Skeletal muscle cell (primary cell): ENCODE data around the gene USP48.
"Not testable (repeated sequence)": the region's sequence is repeated elsewhere in the genome, so short reads cannot be mapped to it uniquely, and the experiment has no call there.

Source experiments
- DNase-seq: peaks from one replicate; pipeline ENCODE4 v3.0.0-alpha.2; 2010; ENCODE audit warnings: low read depth
- H3K4me3 ChIP-seq: 2 replicates; pipeline ENCODE4 v1.5.1; 2011; ENCODE audit warnings: low read depth, mild to moderate bottlenecking, control low read depth, low read length, moderate library complexity

The USP48 gene

DNA sequence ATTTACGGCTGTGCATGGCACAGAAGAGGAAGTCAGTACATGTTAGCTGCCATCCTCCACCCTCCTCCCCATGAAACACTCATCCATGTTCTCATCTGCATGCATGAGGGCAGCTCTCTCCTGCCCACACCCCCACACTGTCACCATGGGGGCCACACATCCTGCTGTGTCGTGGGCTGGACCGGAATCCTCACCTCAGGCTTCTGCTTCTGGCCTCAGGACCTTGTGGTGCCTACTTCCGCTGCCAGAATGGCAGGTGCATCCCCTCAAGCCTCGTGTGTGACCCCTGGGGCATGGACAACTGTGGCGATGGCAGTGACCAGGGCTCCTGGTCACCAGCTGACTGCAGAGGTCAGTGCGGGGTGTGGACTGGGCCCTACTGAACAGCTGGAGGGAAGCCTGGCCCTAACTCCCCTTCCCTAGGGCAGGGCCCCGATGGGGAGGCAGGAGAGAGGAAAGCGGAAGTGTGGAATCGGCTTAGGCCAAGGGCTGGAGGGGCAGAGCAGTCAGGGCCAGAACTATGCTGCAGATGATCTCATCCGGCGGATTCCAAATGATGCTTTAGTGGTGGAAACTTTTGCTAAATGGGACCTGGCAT, 32.9 kb upstream of the USP48 start:
- no peak for DNase-seq
- H3K4me3 ChIP-seq: no peak overlapping the region

DNA sequence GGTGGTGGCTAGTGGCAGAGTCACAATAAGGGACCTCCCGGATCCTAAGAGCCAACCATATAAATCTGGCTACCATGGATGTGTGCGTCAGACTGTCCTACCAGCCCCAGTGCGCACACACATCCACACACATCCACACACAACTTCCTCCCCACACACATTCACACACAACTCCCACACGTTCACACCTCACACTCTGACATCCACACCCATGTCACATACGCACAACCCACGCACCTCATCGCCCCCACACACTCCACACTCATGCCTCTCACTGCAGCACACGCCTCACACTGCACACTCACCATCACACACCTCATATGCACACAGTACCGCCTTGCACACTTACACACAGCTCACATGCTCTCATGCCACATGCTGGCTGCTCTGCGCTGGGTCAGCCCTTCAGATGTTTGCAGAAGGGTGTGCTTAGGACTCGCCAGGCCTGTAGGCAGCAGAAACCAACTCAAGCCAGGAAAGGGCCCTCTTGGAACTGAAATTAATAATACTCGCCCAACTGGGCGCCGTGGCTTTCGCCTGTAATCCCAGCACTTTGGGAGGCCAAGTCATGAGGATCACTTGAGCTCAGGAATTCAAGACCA, 32.1 kb upstream of the USP48 start:
- no peak for DNase-seq
- H3K4me3 ChIP-seq: no peak overlapping the region

DNA sequence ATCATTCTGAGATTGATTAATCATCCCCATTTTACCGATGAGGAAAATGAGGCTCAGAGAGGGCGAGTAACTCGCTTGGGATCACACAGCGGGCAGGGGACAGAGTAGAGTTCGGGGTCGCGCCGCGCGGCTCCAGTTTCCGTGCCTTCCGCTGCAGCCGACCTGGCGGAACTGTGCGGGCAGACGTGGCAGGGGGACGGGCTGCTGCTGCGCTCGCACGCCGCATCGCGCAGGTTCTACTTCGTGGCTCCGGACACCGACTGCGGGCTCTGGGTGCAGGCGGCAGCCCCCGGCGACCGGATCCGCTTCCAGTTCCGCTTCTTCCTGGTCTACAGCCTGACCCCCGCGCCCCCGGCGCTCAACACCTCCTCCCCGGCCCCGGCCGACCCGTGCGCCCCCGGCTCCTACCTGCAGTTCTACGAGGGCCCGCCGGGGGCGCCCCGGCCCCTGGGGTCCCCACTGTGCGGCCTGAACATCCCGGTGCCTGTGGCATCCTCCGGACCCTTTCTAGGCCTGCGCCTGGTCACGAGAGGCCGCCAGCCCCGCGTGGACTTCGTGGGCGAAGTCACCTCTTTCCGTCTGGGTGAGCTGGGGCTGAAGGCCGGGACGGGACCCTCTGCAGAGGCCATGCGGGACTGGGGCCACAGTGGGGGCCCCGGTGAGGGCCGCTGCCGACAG, 31.4 kb upstream of the USP48 start:
- peak overlapping the region; percentile 42 for H3K4me3 ChIP-seq
- no peak for DNase-seq

DNA sequence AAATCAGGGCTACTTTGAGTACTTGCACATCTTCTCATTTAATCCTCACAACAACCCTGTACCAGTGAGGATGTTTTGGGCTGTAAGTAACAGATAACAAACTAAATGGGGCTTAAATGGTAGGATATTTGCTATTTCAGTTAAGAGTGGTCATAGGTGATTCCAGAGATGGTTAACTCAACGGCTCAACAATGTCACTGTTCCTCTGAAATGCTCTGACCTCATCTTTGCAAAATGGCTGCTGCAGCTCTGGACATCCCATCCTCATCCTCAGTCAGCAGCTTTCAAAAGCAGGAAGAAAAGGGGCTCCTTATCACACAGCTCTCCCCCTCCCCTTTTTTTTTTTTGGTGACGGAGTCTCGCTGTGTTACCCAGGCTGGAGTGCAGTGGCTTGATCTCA, 30.6 kb upstream of the USP48 start:
- no peak for DNase-seq
- H3K4me3 ChIP-seq: no peak overlapping the region

DNA sequence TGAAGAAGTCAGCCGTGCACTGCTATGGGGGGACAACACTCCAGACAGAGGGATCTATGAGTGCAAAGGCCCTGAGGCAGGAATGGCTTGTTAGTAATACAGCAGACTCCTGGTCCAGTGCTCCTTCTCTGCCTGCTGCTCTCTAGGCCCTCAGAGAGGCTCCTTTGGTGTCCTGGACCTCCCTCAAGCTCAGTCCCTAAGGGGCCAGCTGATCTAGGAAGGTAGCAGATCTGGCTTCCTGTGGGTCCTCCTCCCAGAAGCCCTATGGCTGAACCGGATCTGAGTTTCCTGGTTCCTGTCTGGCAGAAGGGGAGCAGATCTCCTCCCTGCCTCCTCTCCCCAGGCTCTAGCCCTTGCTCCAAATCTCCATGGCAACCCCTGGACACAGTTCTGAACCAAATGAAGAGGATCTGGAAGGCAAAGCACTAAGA, 28.9 kb upstream of the USP48 start, which contains the start of gene LDLRAD2:
Gene LDLRAD2 (plus strand): TSS at position 391 of the 431 bp plus-strand sequence. CDS start 187 bp downstream, outside the sequence.
- no peak for DNase-seq
- H3K4me3 ChIP-seq: no peak within 1 kb of the TSS

DNA sequence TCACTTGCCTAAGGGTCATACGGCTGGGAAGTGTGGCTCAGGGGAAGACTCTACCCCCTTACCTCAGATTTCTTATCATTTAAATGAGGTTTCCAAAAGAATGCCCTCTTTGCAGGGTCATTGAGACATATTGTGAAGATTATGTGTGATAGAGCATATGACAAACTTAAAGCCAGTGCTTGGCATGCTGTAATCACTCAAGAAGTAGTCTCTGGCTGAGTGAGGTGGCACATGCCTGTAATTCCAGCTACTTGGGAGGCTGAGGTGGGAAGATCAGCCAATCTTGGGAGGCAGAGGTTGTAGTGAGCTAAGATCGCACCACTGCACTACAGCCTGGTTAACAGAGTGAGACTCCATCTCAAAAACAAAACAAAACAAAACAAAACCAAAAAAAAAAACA, 21.6 kb upstream of the USP48 start:
- DNase-seq: no peak
- H3K4me3 ChIP-seq: no peak overlapping the region

DNA sequence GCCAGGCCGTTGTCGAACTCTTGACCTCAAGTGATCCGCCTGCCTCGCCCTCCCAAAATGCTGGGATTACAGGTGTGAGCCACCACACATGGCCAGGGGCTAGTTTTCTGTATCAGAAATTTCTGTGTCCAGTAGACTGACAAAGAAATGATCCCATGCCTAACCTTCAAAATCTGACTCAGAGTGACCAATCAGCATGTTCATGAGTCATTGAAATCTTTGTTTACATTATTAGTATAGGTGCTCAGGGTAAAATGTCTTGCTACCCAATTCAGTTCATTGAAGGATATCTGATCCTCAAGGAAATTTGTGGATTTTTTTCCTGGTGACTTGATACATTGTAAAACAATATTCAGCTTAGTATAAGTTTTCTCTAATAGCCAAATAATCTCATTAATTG, 18.2 kb upstream of the USP48 start:
- no peak overlapping the region for H3K4me3 ChIP-seq
- no peak for DNase-seq

DNA sequence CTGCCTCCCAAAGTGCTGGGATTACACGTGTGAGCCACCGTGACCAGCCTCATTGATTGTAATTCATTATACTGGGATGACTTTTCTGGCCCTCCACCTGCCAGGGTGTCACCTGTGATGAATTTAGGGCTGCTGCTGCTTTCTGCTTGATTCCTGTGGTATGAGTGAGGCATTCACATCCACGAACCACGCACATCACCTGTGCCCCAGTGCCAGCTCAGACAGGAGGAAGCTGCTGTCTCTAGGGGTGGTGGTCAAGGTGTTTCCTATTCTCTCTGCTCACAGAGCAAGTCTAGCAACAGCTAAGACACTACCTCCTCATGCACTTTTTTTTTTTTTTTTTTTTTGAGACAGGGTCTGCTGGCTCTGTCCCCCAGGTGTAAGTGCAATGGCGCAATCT, 16.8 kb upstream of the USP48 start:
- DNase-seq: no peak
- no peak overlapping the region for H3K4me3 ChIP-seq

DNA sequence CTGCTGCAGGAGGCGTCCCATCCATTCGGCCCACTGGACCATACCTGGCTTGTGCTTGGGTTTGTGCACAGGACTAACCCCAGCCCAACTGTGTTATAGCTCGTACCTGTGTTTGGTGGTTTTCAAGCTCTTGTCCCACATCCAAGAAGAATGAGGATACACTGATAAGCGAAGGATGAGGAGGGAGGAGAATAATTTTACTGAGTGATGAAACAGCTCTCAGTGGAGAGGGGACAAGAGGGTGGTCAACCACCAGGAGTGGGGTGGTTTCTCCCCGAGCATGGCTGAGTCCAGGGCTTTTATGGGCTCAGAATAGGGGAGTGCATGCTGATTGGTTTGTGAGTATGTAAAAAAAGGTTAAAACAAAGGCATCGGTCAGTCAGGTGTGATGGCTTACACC, 12.1 kb upstream of the USP48 start:
- no peak overlapping the region for H3K4me3 ChIP-seq
- DNase-seq: no peak

DNA sequence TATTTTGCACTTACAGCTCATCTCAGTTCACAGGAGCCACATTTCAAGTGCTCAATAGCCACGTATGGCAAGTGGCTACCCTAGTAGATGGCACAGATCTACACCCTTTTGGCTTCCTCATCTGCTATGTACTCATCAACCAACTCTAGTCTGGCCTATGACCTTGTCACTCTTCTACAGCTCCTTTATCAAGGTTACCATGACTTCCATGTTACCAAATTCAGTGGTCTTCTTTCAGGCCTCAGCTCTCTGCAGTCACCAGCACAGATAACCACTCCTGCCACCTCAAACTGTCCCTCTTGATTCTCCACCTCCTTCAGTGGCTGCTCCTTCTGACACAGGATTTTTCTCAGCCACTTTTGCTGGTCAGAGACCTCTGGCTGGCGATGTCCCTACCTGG, 11.7 kb upstream of the USP48 start:
- DNase-seq: no peak
- H3K4me3 ChIP-seq: no peak overlapping the region

DNA sequence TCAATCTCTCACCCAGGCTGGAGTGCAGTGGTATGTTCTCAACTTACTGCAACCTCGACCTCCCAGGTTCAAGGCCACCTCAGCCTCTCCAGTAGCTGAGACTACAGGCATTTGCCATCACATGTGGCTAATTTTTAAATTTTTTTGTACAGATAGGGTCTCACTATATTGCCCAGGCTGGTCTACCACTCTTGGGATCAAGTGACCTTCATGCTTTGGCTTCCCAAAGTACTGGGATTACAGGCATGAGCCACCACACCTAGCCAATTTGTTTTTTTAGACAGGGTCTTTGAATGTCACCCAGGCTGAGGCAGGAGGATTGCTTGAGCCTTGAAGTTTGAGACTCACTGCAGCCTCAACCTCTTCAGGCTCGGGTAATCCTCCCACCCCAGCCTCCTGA, 10.2 kb upstream of the USP48 start:
- no peak for DNase-seq
- H3K4me3 ChIP-seq: no peak overlapping the region

DNA sequence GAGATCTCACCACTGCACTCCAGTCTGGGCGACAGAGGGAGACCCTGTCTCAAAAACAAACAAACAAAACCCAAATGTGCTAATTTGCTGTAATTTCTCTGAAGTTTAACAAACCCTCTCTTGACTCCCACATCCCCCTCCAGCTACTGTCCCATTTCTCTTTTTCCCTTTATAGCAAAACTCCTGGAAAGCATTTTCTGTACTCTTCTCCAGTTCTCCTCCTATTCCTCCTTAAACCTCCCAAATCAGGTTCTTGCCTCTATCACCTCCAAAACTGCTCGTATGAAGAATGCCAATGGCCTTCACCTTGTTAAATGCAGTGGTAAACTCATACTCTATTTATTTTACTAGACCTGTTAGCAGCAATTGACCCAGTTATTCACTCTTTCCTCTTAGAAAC, 3.7 kb upstream of the USP48 start:
- no peak overlapping the region for H3K4me3 ChIP-seq
- DNase-seq: no peak

DNA sequence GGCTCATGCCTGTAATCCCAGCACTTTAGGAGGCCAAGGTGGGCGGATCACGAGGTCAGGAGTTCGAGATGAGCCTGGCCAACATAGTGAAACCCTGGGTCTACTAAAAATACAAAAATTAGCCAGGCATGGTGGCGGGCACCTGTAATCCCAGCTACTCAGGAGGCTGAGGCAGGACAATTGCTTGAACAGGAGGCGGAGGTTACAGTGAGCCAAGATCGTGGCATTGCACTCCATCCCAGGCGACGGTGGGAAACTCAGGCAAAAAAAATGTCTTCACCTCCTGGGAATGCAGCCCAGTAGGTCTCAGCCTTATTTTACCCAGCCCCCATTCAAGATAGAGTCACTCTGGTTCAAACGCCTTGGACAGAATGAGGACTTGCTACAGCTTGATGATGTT, 2.8 kb upstream of the USP48 start:
- H3K4me3 ChIP-seq, DNase-seq: not testable (repeated sequence)

DNA sequence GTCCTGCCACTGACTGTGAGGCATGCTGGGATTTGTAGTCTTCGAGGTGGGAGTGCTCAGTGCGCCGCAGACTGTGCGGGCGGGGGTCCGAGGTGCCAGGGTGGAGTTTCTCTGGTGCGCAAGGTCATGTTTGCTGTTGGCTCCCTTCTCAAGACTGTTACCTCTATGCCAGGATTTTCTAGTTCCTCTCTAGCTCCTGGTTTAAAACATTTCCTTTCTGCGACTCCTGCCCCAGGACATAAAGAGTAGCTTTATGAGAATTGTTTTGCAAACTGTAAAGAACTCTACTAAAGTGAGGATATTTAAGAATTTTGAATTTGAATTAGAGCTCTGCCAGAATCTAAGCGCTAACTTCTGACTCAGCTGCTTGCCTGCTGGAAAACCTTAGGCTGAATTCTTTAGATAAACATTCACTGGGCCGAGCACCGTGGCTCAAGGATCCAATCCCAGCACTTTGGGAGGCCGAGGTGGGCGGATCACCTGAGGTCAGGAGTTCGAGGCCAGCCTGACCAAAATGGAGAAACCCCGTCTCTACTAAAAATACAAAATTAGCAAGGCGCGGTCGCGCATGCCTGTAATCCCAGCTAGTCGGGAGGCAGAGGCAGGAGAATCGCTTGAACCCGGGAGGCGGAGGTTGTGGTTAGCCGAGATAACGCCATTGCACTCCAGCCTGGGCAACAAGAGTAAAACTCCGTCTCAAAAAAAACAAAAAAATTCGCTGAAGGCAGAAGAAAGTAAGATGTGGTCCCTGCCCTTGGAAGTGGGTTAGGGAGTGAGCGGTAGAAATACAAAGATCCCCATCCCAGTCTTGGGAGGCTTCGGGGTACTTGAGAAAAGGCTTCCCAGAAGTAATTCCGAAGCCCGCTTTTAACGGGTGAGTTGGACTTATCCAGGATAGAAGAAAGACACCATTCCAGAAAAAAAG, 992 bp upstream of the USP48 start:
- H3K4me3 ChIP-seq: peak overlapping the region; percentile 72
- DNase-seq: no peak

DNA sequence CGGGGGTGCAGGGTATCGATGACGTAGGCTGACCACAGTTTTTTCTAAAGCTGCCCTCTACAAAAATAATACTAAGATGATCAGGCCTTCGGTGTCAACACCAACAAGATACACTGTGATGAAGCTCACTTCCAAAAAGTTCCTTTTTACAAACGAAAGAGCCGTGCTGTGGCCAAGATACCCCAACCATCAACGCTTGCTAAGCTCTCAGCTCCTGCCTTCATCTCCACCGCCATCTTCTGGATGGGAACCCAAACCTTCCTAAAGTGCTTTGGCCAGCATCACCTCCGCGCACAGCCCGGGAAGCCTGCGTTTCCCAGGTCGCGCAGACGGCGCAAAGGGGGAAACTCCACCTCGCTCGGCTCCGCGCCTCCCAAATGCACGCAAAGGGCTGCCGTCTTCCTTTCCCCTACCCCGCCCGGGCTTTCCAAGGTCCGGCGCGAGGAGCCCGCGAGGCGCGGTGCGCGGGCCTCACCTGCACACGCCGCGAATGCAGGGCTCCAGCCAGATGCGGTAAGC, 541 bp downstream of the USP48 start:
- no peak for DNase-seq
- peak overlapping the region; percentile 72 for H3K4me3 ChIP-seq

DNA sequence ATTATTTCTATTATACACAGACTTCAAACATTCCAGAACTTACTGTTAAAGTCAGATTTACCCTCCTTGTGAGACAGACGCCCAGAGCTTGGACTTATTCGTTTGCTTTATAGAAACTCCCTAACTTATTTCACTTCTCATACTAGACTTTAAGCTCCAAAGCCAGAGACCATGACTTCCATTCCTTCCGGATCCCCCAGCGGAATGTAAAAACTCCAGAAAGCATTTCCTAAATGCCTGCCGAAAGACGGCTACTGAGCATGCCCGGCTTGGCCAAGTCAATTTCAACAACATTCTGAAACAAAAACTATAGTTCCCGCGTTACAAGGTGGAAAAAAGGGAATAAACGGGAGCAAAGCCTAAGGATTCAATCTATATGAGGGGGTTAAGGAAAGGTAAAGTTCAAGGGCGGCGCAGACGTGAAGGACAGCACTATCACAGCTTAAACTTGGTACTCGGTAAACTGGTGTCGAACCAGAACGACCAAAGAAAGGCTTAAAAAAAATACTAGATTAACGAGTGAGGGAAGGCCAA, 1.1 kb downstream of the USP48 start:
- no peak for DNase-seq
- peak overlapping the region; percentile 72 for H3K4me3 ChIP-seq

DNA sequence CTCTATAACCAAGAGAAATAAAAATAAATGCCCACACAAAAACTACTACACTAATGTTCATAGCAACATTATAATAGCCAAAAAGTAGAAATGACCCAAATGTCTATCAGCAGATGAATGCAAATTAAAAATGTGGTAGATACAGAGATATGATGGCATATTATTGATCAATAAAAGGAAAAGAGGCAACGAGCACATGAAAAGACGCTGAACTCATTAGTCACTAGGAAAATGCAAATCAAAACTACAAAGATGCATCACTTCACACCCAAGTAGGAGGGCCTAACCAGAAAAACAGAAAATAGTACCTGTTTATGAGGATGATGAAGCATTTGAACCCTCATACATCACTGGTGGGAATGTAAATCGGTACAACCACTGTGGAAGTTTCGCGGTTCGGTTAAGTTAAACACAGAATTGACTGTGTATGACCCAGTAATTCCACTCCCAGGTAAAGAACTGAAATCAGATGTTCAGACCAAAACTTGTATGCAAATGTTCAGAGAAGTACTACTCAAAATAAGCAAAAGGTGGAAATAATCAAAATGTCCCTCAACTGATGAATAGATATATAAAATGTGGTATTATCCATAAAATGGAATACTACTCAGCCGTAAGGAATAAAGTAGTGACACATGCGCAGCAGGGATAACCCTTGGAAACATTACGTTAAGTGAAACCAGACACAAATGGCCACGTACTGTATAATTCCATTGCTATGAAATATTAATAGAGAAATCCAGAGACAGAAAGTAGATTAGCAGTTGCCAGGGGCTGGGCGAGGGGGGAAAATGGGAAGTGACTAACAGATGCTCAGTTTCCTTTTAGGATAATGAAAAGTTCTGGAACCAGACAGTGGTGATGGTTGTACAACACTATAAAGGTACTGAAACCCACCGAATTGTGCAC, 3.1 kb downstream of the USP48 start:
- H3K4me3 ChIP-seq: no peak overlapping the region
- DNase-seq: no peak

DNA sequence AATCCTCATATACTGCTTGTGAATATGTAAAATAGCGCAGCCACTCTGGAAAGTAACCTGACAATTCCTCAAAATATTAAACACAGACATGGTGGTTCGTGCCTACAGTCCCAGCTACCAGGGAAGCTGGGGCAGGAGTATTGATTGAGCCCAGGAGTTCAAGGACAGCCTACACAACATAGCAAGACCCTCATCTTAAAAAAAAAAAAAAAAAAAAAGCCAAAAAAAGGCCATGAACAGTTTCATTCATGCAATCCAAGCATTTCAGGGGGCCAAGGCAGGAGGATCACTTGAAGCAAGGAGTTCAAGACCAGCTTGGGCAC, 4.6 kb downstream of the USP48 start:
- DNase-seq: no peak

DNA sequence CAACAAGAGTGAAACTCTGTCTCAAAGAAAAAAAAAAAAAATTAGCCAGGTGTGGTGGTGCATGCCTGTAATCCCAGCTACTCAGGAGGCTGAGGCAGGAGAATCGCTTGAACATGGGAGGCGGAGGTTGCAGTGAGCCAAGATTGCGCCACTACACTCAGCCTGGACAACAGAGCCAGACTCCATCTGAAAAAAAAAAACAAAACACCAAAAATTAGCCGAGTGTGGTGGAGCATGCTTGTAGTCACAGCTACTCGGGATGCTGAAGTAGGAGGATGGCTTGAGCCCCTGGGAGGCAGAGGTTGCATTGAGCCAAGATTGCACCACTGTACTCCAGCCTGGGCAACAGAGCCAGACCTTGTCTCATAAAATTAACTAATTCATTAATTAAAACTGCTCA, 6.0 kb downstream of the USP48 start:
- H3K4me3 ChIP-seq, DNase-seq: not testable (repeated sequence)

More for the DNA sequence above, 4.6 kb downstream of the USP48 start:
- no peak overlapping the region for H3K4me3 ChIP-seq
